Sigmoid colon (tissue), 7 donors: ENCODE data around the gene TUBA8. TPM values are rescaled to one million over a fixed set of nuclear protein-coding genes. Genes with fewer than 3 reads are reported as not detected.
"Not testable (repeated sequence)": the region's sequence is repeated elsewhere in the genome, so short reads cannot be mapped to it uniquely, and the experiment has no call there.

ENCODE experiments used
- DNase-seq: peaks from one replicate; pipeline ENCODE4 v3.0.0-alpha.2; 2019
- H3K27ac ChIP-seq, 4 donors: fragments of 200-600 bp; sonication (generic); one replicate each; pipeline ENCODE4 v1.5.1; 2016 to 2019; ENCODE audit warnings: mild to moderate bottlenecking in 1 of 4
- H3K27me3 ChIP-seq, 3 donors: fragments of 200-600 bp; sonication (generic); one replicate each; pipeline ENCODE4 v1.5.1; 2019; ENCODE audit warnings: mild to moderate bottlenecking in 1 of 3
- H3K36me3 ChIP-seq, 4 donors: fragments of 200-600 bp; sonication (generic); one replicate each; pipeline ENCODE4 v1.5.1; 2016 to 2019
- H3K4me1 ChIP-seq, 4 donors: fragments of 200-600 bp; sonication (generic); one replicate each; pipeline ENCODE4 v1.5.1; 2017 to 2019
- H3K4me3 ChIP-seq, 4 donors: fragments of 200-600 bp; sonication (generic); one replicate each; pipeline ENCODE4 v1.5.1; 2017 to 2019; ENCODE audit warnings: mild to moderate bottlenecking in 2 of 4, moderate library complexity in 1 of 4
- H3K9me3 ChIP-seq, 4 donors: fragments of 200-600 bp in 3 of 4; sonication (generic) in 3 of 4; one replicate each; pipeline versions ENCODE4 v1.5.1 to v1.6.1; 2013 to 2019
- EP300 ChIP-seq, 4 donors: sonication (generic); formaldehyde crosslinking; IDR thresholded peaks; one replicate each; pipeline ENCODE4 v1.6.1; 2017; ENCODE audit warnings: antibody characterized with exemption in 4 of 4
- POLR2A ChIP-seq, 2 donors: fragments of 450-650 bp; IDR thresholded peaks; one replicate each; pipeline ENCODE4 v1.6.1; 2016; ENCODE audit warnings: antibody characterized with exemption in 2 of 2, mild to moderate bottlenecking in 2 of 2, moderate library complexity in 2 of 2
- POLR2AphosphoS5 ChIP-seq, 4 donors: sonication (generic); formaldehyde crosslinking; IDR thresholded peaks; one replicate each; pipeline ENCODE4 v1.6.1; 2017; ENCODE audit warnings: antibody characterized with exemption in 4 of 4
- WGBS, 2 donors: extraction: QIAGEN DNeasy Blood & Tissue Kit; methylation state at CpG; one replicate each; pipeline ENCODE4 v1.1.7; 2013; 5-methylcytosine and 5-hydroxymethylcytosine counted together
- intact Hi-C: fragments of 100-400 bp; cut with DNase I; formaldehyde crosslinking; loops from one replicate; pipeline ENCODE4 v1.15.1; 2023
- polyA plus RNA-seq, 3 donors: library from polyadenylated mRNA; stranded (reverse); fragments of 200-250 nt; gene quantifications; one replicate each; pipeline ENCODE4 v1.2.3, GENCODE V29; 2013
- total RNA-seq, 4 donors: library from RNA; depleted of rRNA; stranded (reverse); fragments of >200 nt; gene quantifications; one replicate each; pipeline ENCODE4 v1.1.0, GENCODE V29; 2016
- TF ChIP-seq, protein P1 (sequence below), 4 experiments: fragments of 450-650 bp in 3 of 4; fragments of 200-600 bp in 1 of 4; IDR thresholded peaks; one replicate each; pipeline ENCODE4 v1.5.1; 2016 to 2019; ENCODE audit warnings: antibody characterized with exemption in 4 of 4, mild to moderate bottlenecking in 3 of 4, moderate library complexity in 2 of 4
- donor health status: healthy with polysubstance abuse.
- donor health status: Bipolar disorder and iron deficiency.
- donor health status: healthy.

TUBA8 gene
- total RNA-seq (1 to 10 TPM in 2 of 4 donors, under 1 TPM in 2; 0.81 to 1.1 (median 1.0) TPM), polyA plus RNA-seq (1 to 10 TPM in 2 of 3 donors, under 1 TPM in 1; 0.92 to 3.3 (median 3.0) TPM)

DNA sequence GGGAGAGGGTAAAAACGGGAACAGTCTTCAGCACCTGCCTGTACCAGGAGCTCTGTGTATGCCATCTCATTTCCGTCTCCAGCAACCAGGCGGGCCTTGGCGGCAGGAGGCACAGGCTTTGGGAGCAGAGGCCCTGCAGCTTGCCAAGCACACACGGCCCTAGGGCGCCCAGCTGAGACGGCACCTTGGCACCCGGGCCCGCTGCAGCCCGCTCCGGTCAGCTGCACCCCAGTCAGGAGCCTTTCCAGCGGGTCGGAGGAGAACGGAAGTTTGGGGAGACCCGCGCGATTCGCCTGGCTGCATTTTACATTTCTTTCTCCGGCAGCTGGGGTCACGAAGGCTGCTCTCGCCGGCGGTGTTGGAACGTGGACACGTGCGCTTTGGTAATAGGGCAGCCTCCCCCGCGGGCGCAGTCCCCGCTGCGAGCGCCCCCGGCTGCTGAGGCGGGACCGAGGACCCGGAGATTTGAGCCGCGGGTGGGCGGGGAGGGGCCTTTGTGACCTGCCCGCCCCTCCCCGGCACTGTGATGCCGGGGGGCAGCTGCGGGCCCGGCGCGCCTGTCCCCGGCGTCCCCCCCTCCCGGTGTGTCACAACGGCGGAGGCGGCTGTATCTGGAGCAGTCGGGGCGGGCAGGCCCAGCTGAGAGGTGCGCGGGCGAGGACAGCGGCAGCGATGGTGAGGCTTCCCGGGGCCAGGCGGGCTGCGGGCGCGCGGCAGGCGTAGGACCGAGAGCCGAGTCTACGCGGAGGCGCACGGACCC is at the start of gene TUBA8:
Gene TUBA8 (plus strand): TSS at position 616 of the 760 bp plus-strand sequence. CDS start 57 bp downstream, at position 673.
- Histone ChIP-seq H3K4me3 (peak within 1 kb of the TSS; percentile 30 to 55 (median 47)), H3K36me3 (no peaks in the 10 kb centered on the region), H3K27ac (peak within 1 kb of the TSS in 1 of 4 donors; percentile 75), H3K9me3 (no peaks in the 10 kb centered on the region), H3K27me3 (peaks cover 5 to 37% (median 10%) of the 10 kb centered on the region in 3 donors), H3K4me1 (peaks cover 0 to 19% (median 16%) of the 10 kb centered on the region in 4 donors)
- 1% methylated on average over 72 of the region's 72 CpGs for WGBS, 2 donors
- intact Hi-C loops = no loop called here
- TF ChIP-seq EP300 (IDR thresholded peaks at IDR 0.05) (no peak), POLR2AphosphoS5 (IDR thresholded peaks at IDR 0.05) (no peak), POLR2A (IDR thresholded peaks at IDR 0.05) (no peak)
- TF ChIP-seq, protein P1, sequence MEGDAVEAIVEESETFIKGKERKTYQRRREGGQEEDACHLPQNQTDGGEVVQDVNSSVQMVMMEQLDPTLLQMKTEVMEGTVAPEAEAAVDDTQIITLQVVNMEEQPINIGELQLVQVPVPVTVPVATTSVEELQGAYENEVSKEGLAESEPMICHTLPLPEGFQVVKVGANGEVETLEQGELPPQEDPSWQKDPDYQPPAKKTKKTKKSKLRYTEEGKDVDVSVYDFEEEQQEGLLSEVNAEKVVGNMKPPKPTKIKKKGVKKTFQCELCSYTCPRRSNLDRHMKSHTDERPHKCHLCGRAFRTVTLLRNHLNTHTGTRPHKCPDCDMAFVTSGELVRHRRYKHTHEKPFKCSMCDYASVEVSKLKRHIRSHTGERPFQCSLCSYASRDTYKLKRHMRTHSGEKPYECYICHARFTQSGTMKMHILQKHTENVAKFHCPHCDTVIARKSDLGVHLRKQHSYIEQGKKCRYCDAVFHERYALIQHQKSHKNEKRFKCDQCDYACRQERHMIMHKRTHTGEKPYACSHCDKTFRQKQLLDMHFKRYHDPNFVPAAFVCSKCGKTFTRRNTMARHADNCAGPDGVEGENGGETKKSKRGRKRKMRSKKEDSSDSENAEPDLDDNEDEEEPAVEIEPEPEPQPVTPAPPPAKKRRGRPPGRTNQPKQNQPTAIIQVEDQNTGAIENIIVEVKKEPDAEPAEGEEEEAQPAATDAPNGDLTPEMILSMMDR (IDR thresholded peaks at IDR 0.05) = no peak
- no peak for DNase-seq

DNA sequence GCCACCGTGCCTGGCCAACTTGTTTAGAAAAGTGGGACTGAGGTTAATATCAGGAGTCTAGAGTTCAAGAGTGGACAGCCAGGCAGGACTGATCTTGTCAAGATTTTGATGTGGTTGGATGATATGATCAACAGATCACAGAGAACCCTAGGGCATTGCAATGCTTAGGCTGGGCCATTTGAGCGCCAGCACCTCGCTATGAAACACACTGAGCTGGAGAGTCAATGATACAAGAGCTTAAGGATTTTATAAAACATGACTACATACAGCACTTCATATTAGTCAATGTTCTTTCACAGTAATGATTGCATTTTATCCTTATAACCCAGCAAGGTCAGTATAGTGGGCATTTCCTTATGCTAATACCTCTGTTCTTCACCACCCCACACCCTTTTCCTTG is 48.2 kb upstream of the TUBA8 start:
- intact Hi-C loops = no loop called here
- Histone ChIP-seq H3K36me3 (no peaks in the 10 kb centered on the region), H3K27ac (peak overlapping the region in 3 of 4 donors; percentile 83 to 95 (median 88)), H3K9me3 (no peaks in the 10 kb centered on the region), H3K27me3 (no peaks in the 10 kb centered on the region), H3K4me1 (peaks cover 0 to 83% (median 46%) of the 10 kb centered on the region in 4 donors), H3K4me3 (no peak overlapping the region)
- 93 to 95% methylated on average over 3 of the region's 3 CpGs for WGBS, 2 donors
- DNase-seq = no peak
- TF ChIP-seq, protein P1 (IDR thresholded peaks at IDR 0.05) = no peak
- TF ChIP-seq POLR2AphosphoS5 (IDR thresholded peaks at IDR 0.05) = no peak
- no peak for TF ChIP-seq POLR2A (IDR thresholded peaks at IDR 0.05)
- no peak for TF ChIP-seq EP300 (IDR thresholded peaks at IDR 0.05)

DNA sequence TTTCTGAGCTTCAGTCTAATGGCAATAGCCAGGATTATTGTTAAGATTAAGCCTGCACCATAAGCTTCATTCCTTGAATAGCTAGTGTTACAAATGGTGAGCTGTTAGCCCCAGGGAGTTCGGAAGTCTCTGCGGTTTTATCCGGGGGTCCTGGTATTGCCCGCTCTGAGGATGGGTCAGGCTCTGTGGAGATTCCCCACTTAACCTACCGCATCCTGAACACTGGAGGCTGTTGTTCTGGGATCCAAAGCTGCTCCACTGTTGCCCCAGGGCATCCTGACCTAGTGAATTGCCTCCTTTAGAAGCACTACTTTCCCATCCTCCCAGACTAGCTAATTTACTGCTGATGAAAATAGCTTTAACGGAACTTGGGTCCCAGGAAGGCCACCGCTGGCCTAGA is 47.3 kb upstream of the TUBA8 start:
- Histone ChIP-seq H3K27ac (peak overlapping the region in 2 of 4 donors; percentile 88 to 95), H3K4me1 (peaks cover 0 to 84% (median 47%) of the 10 kb centered on the region in 4 donors), H3K4me3 (no peak overlapping the region), H3K36me3 (no peaks in the 10 kb centered on the region), H3K27me3 (no peaks in the 10 kb centered on the region), H3K9me3 (no peaks in the 10 kb centered on the region)
- DNase-seq = no peak
- TF ChIP-seq POLR2AphosphoS5 (IDR thresholded peaks at IDR 0.05) (no peak), POLR2A (IDR thresholded peaks at IDR 0.05) (no peak), EP300 (IDR thresholded peaks at IDR 0.05) (no peak)
- TF ChIP-seq, protein P1 (IDR thresholded peaks at IDR 0.05) = no peak
- WGBS, 2 donors = 95 to 97% methylated on average over 7 of the region's 7 CpGs
- intact Hi-C loops = no loop called here

DNA sequence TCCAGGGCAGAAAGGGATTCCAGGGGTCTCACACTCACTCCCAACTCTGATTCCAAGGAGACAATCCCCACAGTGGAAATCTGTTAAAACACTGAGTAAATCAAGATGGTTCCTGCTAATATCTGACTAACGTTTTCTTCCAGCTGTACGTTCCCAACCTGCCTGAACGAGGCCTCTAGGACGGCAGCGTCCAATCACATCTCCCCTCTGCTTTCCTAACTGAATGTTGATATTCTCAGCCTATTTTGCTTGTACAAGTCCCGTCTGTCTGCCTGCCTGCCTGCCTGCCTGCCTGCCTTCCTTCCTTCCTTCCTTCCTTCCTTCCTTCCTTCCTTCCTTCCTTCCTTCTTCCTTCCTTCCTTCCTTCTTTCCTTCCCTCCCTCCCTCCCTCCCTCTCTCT is 46.9 kb upstream of the TUBA8 start:
- H3K27me3 ChIP-seq, DNase-seq, H3K36me3 ChIP-seq, intact Hi-C loops, H3K9me3 ChIP-seq, H3K4me3 ChIP-seq: not testable (repeated sequence)
- 84 to 91% methylated on average over 6 of the region's 6 CpGs for WGBS, 2 donors
- Histone ChIP-seq H3K4me1 (peaks cover 0 to 84% (median 49%) of the 10 kb centered on the region in 4 donors), H3K27ac (peak overlapping the region in 2 of 4 donors; percentile 88 to 95)

DNA sequence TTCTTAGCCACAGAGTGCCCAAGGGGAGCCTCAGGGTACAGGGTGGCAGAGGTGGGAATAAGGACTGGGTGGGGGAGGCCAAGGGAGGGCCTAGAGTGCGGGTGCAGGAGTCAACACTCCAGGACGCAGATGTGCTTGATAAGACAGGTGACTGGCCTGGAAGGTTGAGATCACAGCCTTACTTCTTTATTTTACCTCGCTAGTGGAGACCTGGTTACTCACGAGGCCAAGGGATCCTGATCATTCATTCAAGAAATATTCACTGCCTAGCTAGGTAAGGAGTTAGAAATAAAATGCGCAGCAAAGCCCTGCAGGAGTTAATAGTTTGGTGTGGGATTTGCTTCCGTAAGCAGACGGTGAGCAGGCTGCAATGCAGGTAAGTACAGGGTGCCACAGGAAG is 46.0 kb upstream of the TUBA8 start:
- Histone ChIP-seq H3K4me3 (no peak overlapping the region), H3K27me3 (no peaks in the 10 kb centered on the region), H3K27ac (peak overlapping the region in 1 of 4 donors; percentile 95), H3K9me3 (no peaks in the 10 kb centered on the region), H3K36me3 (no peaks in the 10 kb centered on the region), H3K4me1 (peaks cover 0 to 84% (median 57%) of the 10 kb centered on the region in 4 donors)
- TF ChIP-seq, protein P1 (IDR thresholded peaks at IDR 0.05) = no peak
- TF ChIP-seq POLR2AphosphoS5 (IDR thresholded peaks at IDR 0.05) (no peak), EP300 (IDR thresholded peaks at IDR 0.05) (no peak), POLR2A (IDR thresholded peaks at IDR 0.05) (no peak)
- 93 to 94% methylated on average over 7 of the region's 7 CpGs for WGBS, 2 donors
- intact Hi-C loops = no loop called here
- DNase-seq = no peak
